ENCODE data around the gene ZNF148.
A peak's percentile ranks its signal among the peaks of the same experiment; 100 is the strongest.

ZNF148 gene

DNA sequence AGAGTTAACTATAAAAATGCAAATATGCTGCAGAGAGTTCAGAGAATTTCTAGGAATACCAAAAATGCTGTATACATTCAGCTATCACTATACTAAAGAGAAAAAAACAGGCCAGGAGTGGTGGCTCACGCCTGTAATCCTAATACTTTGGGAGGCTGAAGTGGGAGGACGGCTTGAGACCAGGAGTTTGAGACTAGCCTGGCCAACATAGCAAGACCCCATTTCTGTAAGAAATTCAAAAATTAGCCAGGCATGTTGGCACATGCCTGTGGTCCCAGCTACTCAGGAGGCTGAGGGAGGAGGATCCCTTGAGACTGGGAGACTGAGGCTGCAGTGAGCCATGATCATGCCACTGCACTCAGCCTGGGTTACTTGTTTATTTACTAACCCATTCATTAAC, 87.9 kb downstream of the ZNF148 start:
- DNase-seq (ENCODE audit: extremely low read depth, low read depth) = no peak
- TF ChIP-seq, protein P1, sequence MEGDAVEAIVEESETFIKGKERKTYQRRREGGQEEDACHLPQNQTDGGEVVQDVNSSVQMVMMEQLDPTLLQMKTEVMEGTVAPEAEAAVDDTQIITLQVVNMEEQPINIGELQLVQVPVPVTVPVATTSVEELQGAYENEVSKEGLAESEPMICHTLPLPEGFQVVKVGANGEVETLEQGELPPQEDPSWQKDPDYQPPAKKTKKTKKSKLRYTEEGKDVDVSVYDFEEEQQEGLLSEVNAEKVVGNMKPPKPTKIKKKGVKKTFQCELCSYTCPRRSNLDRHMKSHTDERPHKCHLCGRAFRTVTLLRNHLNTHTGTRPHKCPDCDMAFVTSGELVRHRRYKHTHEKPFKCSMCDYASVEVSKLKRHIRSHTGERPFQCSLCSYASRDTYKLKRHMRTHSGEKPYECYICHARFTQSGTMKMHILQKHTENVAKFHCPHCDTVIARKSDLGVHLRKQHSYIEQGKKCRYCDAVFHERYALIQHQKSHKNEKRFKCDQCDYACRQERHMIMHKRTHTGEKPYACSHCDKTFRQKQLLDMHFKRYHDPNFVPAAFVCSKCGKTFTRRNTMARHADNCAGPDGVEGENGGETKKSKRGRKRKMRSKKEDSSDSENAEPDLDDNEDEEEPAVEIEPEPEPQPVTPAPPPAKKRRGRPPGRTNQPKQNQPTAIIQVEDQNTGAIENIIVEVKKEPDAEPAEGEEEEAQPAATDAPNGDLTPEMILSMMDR (IDR thresholded peaks at IDR 0.05; ENCODE audit: low read depth, low read length) = no peak

DNA sequence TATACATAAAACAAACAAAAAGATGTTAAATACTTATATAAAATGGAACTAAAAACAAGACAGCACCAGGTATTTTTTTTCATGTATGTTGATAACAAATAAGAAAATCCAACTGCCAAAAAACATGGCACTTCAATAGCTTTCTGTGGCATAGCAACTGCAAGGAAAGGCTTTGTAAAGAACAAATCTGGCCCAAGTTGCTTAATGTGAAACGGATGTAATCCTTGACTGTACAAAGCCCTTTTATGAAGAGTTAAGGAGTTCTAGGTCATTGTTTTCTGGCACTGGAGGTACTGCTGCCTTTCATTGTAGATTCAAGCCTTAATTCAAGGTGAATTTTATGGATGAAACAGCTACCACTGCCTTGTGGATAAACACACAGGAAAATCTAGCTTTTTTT, 93.7 kb downstream of the ZNF148 start:
- TF ChIP-seq, protein P1 (IDR thresholded peaks at IDR 0.05; ENCODE audit: low read depth, low read length) = no peak

DNA sequence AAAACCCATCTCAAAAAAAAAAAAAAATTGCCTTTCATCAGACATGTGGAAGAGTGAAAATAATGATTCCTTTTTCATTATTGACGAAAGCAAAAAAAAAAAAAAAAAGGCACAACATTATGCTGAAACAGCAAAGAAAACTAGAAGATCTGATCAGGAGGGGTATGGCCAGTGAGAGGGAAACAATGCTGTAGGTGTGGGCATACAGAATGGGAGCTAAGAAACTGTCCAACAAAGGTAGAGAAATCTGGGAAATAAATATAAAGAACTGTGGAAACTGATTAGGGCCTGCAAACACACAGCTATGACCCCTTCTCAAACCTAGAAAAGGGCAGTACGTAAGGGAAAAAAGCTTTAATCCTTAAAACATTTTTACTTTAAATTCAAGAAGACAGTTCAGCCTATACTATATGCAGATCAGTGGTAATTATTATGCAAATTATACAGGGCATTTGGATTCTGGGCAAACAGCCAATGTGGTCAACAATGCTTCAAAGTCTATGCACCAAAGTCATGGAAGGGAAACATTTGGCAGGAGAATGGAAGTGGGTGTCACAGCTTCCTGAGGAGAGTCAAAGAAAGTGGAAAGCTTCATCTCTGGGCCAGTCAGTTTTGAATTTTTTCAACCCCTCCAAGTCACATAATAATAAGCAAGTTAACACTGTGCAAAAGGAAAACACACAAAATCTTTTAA, 94.3 kb downstream of the ZNF148 start:
- TF ChIP-seq, protein P1 (IDR thresholded peaks at IDR 0.05; ENCODE audit: low read depth, low read length) = no peak
- DNase-seq (ENCODE audit: extremely low read depth, low read depth) = peak; percentile 19

More for the DNA sequence above, 93.7 kb downstream of the ZNF148 start:
- no peak for DNase-seq (ENCODE audit: extremely low read depth, low read depth)

DNA sequence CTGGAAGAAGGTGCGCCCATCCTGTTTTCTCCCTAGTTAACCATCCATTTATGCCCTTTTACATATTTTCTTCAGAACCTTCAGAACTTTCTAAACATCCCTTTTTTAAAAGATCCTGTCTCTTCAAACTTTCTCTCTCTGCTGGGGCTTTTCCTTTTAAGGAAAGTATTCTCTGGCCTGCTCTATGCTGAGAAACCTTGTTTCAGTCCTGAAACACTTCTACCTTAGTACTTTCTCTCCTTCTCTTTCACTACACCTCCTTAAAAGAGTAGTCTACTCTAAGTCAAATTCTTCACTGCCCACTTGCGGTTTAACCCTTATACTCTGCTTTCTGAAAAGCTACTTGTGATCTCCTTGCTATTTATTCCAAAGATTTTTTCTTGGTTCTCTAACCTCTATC, 97.0 kb downstream of the ZNF148 start:
- TF ChIP-seq, protein P1 (IDR thresholded peaks at IDR 0.05; ENCODE audit: low read depth, low read length) = no peak

DNA sequence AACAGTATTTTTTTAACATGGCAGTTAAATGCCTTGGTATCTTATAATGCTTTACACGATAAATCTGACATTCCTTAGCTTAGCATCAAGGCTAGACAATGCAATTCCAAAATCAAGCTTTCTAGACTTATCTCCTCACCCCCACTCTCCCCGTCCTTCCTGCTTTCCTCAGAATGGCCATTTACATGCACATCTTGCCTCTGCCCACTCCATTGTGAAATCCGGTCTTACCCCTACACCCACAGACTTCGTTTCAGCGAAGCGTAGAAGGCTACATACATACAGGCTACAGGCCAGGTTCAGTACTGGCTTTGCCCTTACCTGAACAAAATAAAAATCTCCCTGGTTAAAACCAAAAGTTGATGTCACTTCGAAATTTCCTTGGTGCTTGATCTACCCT, 104.0 kb downstream of the ZNF148 start:
- DNase-seq (ENCODE audit: extremely low read depth, low read depth) = no peak
- TF ChIP-seq, protein P1 (IDR thresholded peaks at IDR 0.05; ENCODE audit: low read depth, low read length) = no peak

More for the DNA sequence above, 97.0 kb downstream of the ZNF148 start:
- DNase-seq (ENCODE audit: extremely low read depth, low read depth) = no peak

DNA sequence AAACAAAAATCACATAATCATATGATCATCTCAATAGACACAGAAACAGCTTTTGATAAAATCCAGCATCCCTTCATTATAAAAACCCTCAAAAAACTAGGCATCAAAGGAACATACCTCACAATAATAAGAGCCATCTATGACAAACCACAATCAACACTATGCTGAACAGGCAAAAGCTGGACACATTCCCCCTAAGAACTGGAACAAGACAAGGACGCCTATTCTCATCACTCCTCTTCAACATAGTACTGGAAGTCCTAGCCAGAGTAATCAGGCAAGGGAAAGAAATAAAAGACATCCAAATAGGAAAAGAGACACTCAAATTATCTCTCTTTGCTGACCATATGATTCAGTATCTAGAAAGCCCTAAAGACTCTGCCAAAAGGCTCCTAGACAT, 107.7 kb downstream of the ZNF148 start:
- TF ChIP-seq, protein P1 (IDR thresholded peaks at IDR 0.05; ENCODE audit: low read depth, low read length) = no peak
- DNase-seq (ENCODE audit: extremely low read depth, low read depth) = no peak

DNA sequence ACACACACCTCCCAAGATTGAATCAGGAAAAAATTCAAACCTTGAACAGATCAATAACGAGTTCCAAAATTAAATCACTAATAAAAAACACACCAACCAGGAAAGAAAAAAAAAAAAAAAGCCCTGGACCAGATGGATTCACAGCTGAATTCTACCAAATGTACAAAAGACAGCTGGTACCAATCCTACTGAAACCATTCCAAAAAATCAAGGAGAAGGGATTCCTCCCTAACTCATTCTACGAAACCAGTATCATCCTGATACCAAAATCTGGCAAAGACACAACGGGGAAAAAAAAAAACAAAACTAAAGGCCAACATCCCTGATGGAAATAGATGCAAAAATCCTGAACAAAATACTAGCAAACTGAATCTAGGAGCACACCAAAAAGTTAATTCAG, 108.2 kb downstream of the ZNF148 start:
- TF ChIP-seq, protein P1 (IDR thresholded peaks at IDR 0.05; ENCODE audit: low read depth, low read length) = no peak
- DNase-seq (ENCODE audit: extremely low read depth, low read depth) = no peak

All from AG09319 (cell line).